GM23338 (cell line): ENCODE results near the gene ZNF429. TPM values are rescaled to one million over a fixed set of nuclear protein-coding genes. Genes with fewer than 3 reads are reported as not detected.
A peak's percentile ranks its signal among the peaks of the same experiment; 100 is the strongest.

ENCODE experiments used
- ATAC-seq: fragments of 200-7000 bp; cut with Tn5 transposase; 3 replicates; pipeline ENCODE4 v1.9.1; 2020
- DNase-seq: peaks from one replicate; pipeline ENCODE4 v3.0.0-alpha.2; 2015; ENCODE audit warnings: low spot score
- H2AFZ ChIP-seq: fragments of 200-600 bp; sonication (generic); 2 replicates; pipeline ENCODE4 v1.8.0; 2016; ENCODE audit warnings: antibody characterized with exemption, mild to moderate bottlenecking, moderate library complexity
- H3F3A ChIP-seq: fragments of 200-600 bp; sonication (generic); replicated peaks from 2 replicates; pipeline ENCODE4 v1.8.0; 2017; ENCODE audit warnings: antibody characterized with exemption, mixed run types, low read depth
- H3K27ac ChIP-seq: fragments of 200-600 bp; sonication (generic); 2 replicates; pipeline ENCODE4 v1.6.1; 2016; ENCODE audit warnings: low read depth
- H3K27me3 ChIP-seq: fragments of 200-600 bp; sonication (generic); 2 replicates; pipeline ENCODE4 v1.8.0; 2016; ENCODE audit warnings: mild to moderate bottlenecking, mixed run types, moderate library complexity; ENCODE audit not compliant: insufficient read depth
- H3K36me3 ChIP-seq: fragments of 200-600 bp; sonication (generic); 2 replicates; pipeline ENCODE4 v1.8.0; 2016; ENCODE audit warnings: mild to moderate bottlenecking; ENCODE audit not compliant: insufficient read depth
- H3K4me1 ChIP-seq: fragments of 200-600 bp; sonication (generic); 2 replicates; pipeline ENCODE4 v1.8.0; 2016; ENCODE audit warnings: mild to moderate bottlenecking, moderate library complexity; ENCODE audit not compliant: insufficient read depth
- H3K4me2 ChIP-seq: fragments of 200-600 bp; sonication (generic); 2 replicates; pipeline ENCODE4 v1.7.1; 2017; ENCODE audit warnings: mixed run types
- H3K4me3 ChIP-seq: fragments of 200-600 bp; sonication (generic); 2 replicates; pipeline ENCODE4 v1.6.1; 2016; ENCODE audit warnings: mixed run types
- H3K79me2 ChIP-seq: fragments of 200-600 bp; sonication (generic); replicated peaks from 2 replicates; pipeline ENCODE4 v1.8.0; 2017; ENCODE audit warnings: mild to moderate bottlenecking; ENCODE audit not compliant: insufficient read depth
- H3K9me2 ChIP-seq: fragments of 200-600 bp; sonication (generic); 2 replicates; pipeline ENCODE4 v1.8.0; 2017; ENCODE audit not compliant: insufficient read depth
- H4K20me1 ChIP-seq: fragments of 200-600 bp; sonication (generic); replicated peaks from 2 replicates; pipeline ENCODE4 v1.8.0; 2017; ENCODE audit warnings: mild to moderate bottlenecking; ENCODE audit not compliant: insufficient read depth
- H3K27ac Mint-ChIP-seq: 2 replicates; pipeline ENCODE4 v1.8.0; 2020; ENCODE audit warnings: inconsistent platforms, mild to moderate bottlenecking, moderate library complexity, mixed read lengths
- H3K27me3 Mint-ChIP-seq: 3 replicates; pipeline ENCODE4 v1.8.0; 2022; ENCODE audit warnings: low read depth, mild to moderate bottlenecking, moderate library complexity, mixed read lengths, inconsistent platforms; ENCODE audit not compliant: insufficient read depth, poor library complexity
- H3K36me3 Mint-ChIP-seq: 3 replicates; pipeline ENCODE4 v1.8.0; 2021; ENCODE audit warnings: low read depth, mild to moderate bottlenecking, inconsistent platforms, moderate library complexity, mixed read lengths
- H3K4me1 Mint-ChIP-seq: 3 replicates; pipeline ENCODE4 v1.8.0; 2020; ENCODE audit warnings: mild to moderate bottlenecking, inconsistent platforms, mixed read lengths
- H3K4me3 Mint-ChIP-seq: 3 replicates; pipeline ENCODE4 v1.8.0; 2021; ENCODE audit warnings: moderate library complexity, mild to moderate bottlenecking, inconsistent platforms, mixed read lengths
- H3K9me3 Mint-ChIP-seq: 3 replicates; pipeline ENCODE4 v1.8.0; 2020; ENCODE audit warnings: moderate library complexity, mild to moderate bottlenecking, inconsistent platforms, mixed read lengths
- CREB1 ChIP-seq: fragments of 250-450 bp; sonication (Bioruptor Pico); IDR thresholded peaks from 2 replicates; pipeline ENCODE4 v1.5.0; 2020; ENCODE audit warnings: low read depth, mild to moderate bottlenecking, moderate library complexity
- ETS1 ChIP-seq: IDR thresholded peaks from 2 replicates; pipeline ENCODE4 v1.6.1; 2016; ENCODE audit warnings: antibody characterized with exemption
- EZH2 ChIP-seq: fragments of 200-600 bp; sonication (generic); IDR thresholded peaks from one replicate; pipeline ENCODE4 v1.8.0; 2017; ENCODE audit warnings: antibody characterized with exemption, mild to moderate bottlenecking, low read depth; ENCODE audit not compliant: unreplicated experiment
- EZH2phosphoT487 ChIP-seq: fragments of 200-600 bp; sonication (generic); IDR thresholded peaks from one replicate; pipeline ENCODE4 v1.8.1; 2018; ENCODE audit warnings: antibody characterized with exemption; ENCODE audit not compliant: unreplicated experiment
- JUNB ChIP-seq: IDR thresholded peaks from one replicate; pipeline ENCODE4 v1.6.1; 2016; ENCODE audit warnings: antibody characterized with exemption; ENCODE audit not compliant: unreplicated experiment
- NANOG ChIP-seq: IDR thresholded peaks from 2 replicates; pipeline ENCODE4 v1.6.1; 2016; ENCODE audit warnings: antibody characterized with exemption, borderline replicate concordance
- REST ChIP-seq: IDR thresholded peaks from one replicate; pipeline ENCODE4 v1.6.1; 2018; ENCODE audit warnings: antibody characterized with exemption; ENCODE audit not compliant: unreplicated experiment
- STAT1 ChIP-seq: IDR thresholded peaks from one replicate; pipeline ENCODE4 v1.6.1; 2016; ENCODE audit warnings: antibody characterized with exemption; ENCODE audit not compliant: unreplicated experiment
- ZNF331 ChIP-seq: fragments of 250-450 bp; sonication (Bioruptor Pico); IDR thresholded peaks from 2 replicates; pipeline ENCODE4 v1.5.0; 2020; ENCODE audit warnings: low read depth, mild to moderate bottlenecking, moderate library complexity
- polyA plus RNA-seq: library from polyadenylated mRNA; unstranded; fragments of >200 nt; fragmentation: Nextera tagmentation; extraction: Ambion mirVana; gene quantifications from 2 replicates; pipeline ENCODE4 v1.2.1, GENCODE V29; 2016
- total RNA-seq: library from RNA; depleted of rRNA; stranded (reverse); fragments of >200 nt; shearing (Covaris generic); gene quantifications from 2 replicates; pipeline ENCODE4 v1.2.3, GENCODE V29; 2014
- TF ChIP-seq, protein P1 (sequence below): fragments of 250-450 bp; sonication (Bioruptor Pico); IDR thresholded peaks from 2 replicates; pipeline ENCODE4 v1.5.0; 2020; ENCODE audit warnings: mild to moderate bottlenecking, moderate library complexity

ZNF429 gene
- total and polyA plus RNA-seq, 2 experiments from 2014 or later: 13.4 to 18.9 TPM

DNA sequence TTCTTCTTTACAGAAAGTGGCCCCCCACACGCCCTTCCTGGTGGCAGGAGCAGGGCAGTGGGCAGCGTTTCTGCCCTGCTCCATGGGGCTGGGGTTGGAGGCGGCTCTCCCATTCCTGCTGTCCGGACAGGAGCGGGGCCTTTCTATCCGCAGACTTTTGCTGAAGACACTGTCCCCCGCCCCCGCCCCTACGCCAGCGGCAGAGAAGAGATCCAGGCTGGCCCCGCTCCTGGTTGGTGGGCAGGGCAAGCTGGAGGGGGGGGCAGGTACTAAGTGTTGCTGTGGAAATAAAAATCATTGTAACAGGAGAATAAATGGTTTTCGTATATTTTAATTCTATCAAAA is 81.7 kb downstream of the ZNF429 start:
- TF ChIP-seq EZH2 (no peak), ETS1 (no peak), NANOG (no peak), EZH2phosphoT487 (no peak), JUNB (no peak), REST (no peak), CREB1 (CRISPR knock-in tag) (no peak), ZNF331 (no peak), STAT1 (no peak)
- TF ChIP-seq, protein P1, sequence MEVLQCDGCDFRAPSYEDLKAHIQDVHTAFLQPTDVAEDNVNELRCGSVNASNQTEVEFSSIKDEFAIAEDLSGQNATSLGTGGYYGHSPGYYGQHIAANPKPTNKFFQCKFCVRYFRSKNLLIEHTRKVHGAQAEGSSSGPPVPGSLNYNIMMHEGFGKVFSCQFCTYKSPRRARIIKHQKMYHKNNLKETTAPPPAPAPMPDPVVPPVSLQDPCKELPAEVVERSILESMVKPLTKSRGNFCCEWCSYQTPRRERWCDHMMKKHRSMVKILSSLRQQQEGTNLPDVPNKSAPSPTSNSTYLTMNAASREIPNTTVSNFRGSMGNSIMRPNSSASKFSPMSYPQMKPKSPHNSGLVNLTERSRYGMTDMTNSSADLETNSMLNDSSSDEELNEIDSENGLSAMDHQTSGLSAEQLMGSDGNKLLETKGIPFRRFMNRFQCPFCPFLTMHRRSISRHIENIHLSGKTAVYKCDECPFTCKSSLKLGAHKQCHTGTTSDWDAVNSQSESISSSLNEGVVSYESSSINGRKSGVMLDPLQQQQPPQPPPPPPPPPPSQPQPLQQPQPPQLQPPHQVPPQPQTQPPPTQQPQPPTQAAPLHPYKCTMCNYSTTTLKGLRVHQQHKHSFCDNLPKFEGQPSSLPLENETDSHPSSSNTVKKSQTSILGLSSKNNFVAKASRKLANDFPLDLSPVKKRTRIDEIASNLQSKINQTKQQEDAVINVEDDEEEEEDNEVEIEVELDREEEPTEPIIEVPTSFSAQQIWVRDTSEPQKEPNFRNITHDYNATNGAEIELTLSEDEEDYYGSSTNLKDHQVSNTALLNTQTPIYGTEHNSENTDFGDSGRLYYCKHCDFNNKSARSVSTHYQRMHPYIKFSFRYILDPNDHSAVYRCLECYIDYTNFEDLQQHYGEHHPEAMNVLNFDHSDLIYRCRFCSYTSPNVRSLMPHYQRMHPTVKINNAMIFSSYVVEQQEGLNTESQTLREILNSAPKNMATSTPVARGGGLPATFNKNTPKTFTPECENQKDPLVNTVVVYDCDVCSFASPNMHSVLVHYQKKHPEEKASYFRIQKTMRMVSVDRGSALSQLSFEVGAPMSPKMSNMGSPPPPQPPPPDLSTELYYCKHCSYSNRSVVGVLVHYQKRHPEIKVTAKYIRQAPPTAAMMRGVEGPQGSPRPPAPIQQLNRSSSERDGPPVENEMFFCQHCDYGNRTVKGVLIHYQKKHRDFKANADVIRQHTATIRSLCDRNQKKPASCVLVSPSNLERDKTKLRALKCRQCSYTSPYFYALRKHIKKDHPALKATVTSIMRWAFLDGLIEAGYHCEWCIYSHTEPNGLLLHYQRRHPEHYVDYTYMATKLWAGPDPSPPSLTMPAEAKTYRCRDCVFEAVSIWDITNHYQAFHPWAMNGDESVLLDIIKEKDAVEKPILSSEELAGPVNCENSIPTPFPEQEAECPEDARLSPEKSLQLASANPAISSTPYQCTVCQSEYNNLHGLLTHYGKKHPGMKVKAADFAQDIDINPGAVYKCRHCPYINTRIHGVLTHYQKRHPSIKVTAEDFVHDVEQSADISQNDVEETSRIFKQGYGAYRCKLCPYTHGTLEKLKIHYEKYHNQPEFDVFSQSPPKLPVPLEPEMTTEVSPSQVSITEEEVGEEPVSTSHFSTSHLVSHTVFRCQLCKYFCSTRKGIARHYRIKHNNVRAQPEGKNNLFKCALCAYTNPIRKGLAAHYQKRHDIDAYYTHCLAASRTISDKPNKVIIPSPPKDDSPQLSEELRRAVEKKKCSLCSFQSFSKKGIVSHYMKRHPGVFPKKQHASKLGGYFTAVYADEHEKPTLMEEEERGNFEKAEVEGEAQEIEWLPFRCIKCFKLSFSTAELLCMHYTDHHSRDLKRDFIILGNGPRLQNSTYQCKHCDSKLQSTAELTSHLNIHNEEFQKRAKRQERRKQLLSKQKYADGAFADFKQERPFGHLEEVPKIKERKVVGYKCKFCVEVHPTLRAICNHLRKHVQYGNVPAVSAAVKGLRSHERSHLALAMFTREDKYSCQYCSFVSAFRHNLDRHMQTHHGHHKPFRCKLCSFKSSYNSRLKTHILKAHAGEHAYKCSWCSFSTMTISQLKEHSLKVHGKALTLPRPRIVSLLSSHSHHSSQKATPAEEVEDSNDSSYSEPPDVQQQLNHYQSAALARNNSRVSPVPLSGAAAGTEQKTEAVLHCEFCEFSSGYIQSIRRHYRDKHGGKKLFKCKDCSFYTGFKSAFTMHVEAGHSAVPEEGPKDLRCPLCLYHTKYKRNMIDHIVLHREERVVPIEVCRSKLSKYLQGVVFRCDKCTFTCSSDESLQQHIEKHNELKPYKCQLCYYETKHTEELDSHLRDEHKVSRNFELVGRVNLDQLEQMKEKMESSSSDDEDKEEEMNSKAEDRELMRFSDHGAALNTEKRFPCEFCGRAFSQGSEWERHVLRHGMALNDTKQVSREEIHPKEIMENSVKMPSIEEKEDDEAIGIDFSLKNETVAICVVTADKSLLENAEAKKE: no peak
- Mint-ChIP-seq H3K27ac (no peak overlapping the region), H3K4me3 (peak overlapping the region; percentile 78), H3K9me3 (peaks cover 4% of the 10 kb centered on the region; the same call in 1 of the 3 replicates), H3K36me3 (no peaks in the 10 kb centered on the region; the same call in 2 of the 3 replicates), H3K4me1 (peaks cover 12% of the 10 kb centered on the region; the same call in 2 of the 3 replicates), H3K27me3 (peaks cover 22% of the 10 kb centered on the region)
- ATAC-seq: peak; percentile 49
- DNase-seq: peak; percentile 56
- Histone ChIP-seq H3K36me3 (no peaks in the 10 kb centered on the region), H3K9me2 (no peaks in the 10 kb centered on the region), H4K20me1 (no peaks in the 10 kb centered on the region), H3K4me1 (no peaks in the 10 kb centered on the region), H3K79me2 (no peaks in the 10 kb centered on the region), H2AFZ (peak overlapping the region; percentile 99), H3F3A (no peaks in the 10 kb centered on the region), H3K27ac (no peak overlapping the region), H3K4me2 (peak overlapping the region; percentile 94), H3K4me3 (peak overlapping the region; percentile 69), H3K27me3 (peaks cover 38% of the 10 kb centered on the region)
